SK-N-SH (cell line): Measurements from ENCODE around the gene SCO2. TPM values are rescaled to one million over a fixed set of nuclear protein-coding genes. Genes with fewer than 3 reads are reported as not detected.

Experiments used
- CTCF ChIA-PET: fragments of 300-600, 350-600 bp; formaldehyde crosslinking; extraction: SDS; loops from one replicate; lab custom pipeline; 2021; lab: Yijun Ruan, JAX
- POLR2A ChIA-PET: fragments of 350-600 bp; sonication (Branson Sonifier 250); formaldehyde crosslinking; extraction: SDS; loops from one replicate; lab custom pipeline; 2020; ENCODE audit warnings: antibody characterized with exemption, inconsistent platforms; lab: Yijun Ruan, JAX
- DNase-seq: peaks from one replicate; pipeline ENCODE4 v3.0.0; 2012
- H2AFZ ChIP-seq: fragments of 200-600 bp; sonication (generic); 2 replicates; pipeline ENCODE4 v1.8.1; 2016; ENCODE audit warnings: antibody characterized with exemption, mild to moderate bottlenecking, low read depth
- H3F3A ChIP-seq: fragments of 200-600 bp; sonication (generic); replicated peaks from 2 replicates; pipeline ENCODE3; 2016; ENCODE audit warnings: antibody characterized with exemption, mild to moderate bottlenecking; ENCODE audit not compliant: insufficient read depth
- H3K27ac ChIP-seq, 2 experiments: fragments of 200-500 bp in 1 of 2; fragments of 200-600 bp in 1 of 2; sonication (Bioruptor generic) in 1 of 2; sonication (generic), shearing (Covaris generic) in 1 of 2; 2 replicates each; pipeline versions ENCODE4 v1.5.1 to v1.6.1; 2014 to 2016; ENCODE audit warnings: low read depth in 2 of 2, inconsistent platforms in 1 of 2, low read length in 1 of 2, mild to moderate bottlenecking in 1 of 2, mixed read lengths in 1 of 2
- H3K27me3 ChIP-seq: fragments of 200-600 bp; sonication (generic), shearing (Covaris generic); 2 replicates; pipeline ENCODE4 v1.6.1; 2016; ENCODE audit warnings: mixed run types; ENCODE audit not compliant: insufficient read depth
- H3K36me3 ChIP-seq, 2 experiments: fragments of 200-500 bp in 1 of 2; fragments of 200-600 bp in 1 of 2; sonication (Bioruptor generic) in 1 of 2; sonication (generic) in 1 of 2; replicated peaks in 1 of 2; 2 replicates each; pipeline versions ENCODE3 to v1.5.1; 2014 to 2016; ENCODE audit warnings: low read length in 1 of 2, mild to moderate bottlenecking in 1 of 2; ENCODE audit not compliant: insufficient read depth in 2 of 2, control insufficient read depth in 1 of 2
- H3K4me1 ChIP-seq, 2 experiments: fragments of 200-500 bp in 1 of 2; fragments of 200-600 bp in 1 of 2; sonication (Bioruptor generic) in 1 of 2; sonication (generic), shearing (Covaris generic) in 1 of 2; 2 replicates each; pipeline versions ENCODE4 v1.5.1 to v1.6.1; 2014 to 2016; ENCODE audit warnings: low read depth in 1 of 2, low read length in 1 of 2, mixed run types in 1 of 2; ENCODE audit not compliant: insufficient read depth in 2 of 2, control insufficient read depth in 1 of 2
- H3K4me2 ChIP-seq: fragments of 200-600 bp; sonication (generic), shearing (Covaris generic); 2 replicates; pipeline ENCODE4 v1.6.1; 2017; ENCODE audit warnings: mixed run types
- H3K4me3 ChIP-seq, 2 experiments: fragments of 200-500 bp in 1 of 2; fragments of 200-600 bp in 1 of 2; sonication (Bioruptor generic) in 1 of 2; sonication (generic), shearing (Covaris generic) in 1 of 2; 2 replicates each; pipeline versions ENCODE4 v1.5.1 to v1.8.1; 2014 to 2016; ENCODE audit warnings: low read depth in 2 of 2, inconsistent platforms in 1 of 2, low read length in 1 of 2, mild to moderate bottlenecking in 1 of 2, mixed read lengths in 1 of 2, moderate library complexity in 1 of 2
- H3K79me2 ChIP-seq: fragments of 200-600 bp; sonication (generic); 2 replicates; pipeline ENCODE4 v1.8.1; 2017; ENCODE audit warnings: mild to moderate bottlenecking; ENCODE audit not compliant: insufficient read depth
- H3K9ac ChIP-seq: fragments of 200-600 bp; sonication (generic); 2 replicates; pipeline ENCODE4 v1.6.1; 2017; ENCODE audit warnings: mixed run types
- H3K9me2 ChIP-seq: fragments of 200-600 bp; sonication (generic); 2 replicates; pipeline ENCODE4 v1.6.1; 2017; ENCODE audit warnings: mixed run types
- H3K9me3 ChIP-seq: fragments of 200-600 bp; sonication (generic); 2 replicates; pipeline ENCODE4 v1.6.1; 2017; ENCODE audit warnings: mixed run types, mild to moderate bottlenecking, moderate library complexity
- H4K20me1 ChIP-seq: fragments of 200-600 bp; sonication (generic); 2 replicates; pipeline ENCODE4 v1.6.1; 2017; ENCODE audit warnings: mild to moderate bottlenecking, mixed run types; ENCODE audit not compliant: insufficient read depth
- ELF1 ChIP-seq: IDR thresholded peaks from 2 replicates; pipeline ENCODE4 v1.4.0; 2012
- FOSL2 ChIP-seq: IDR thresholded peaks from 2 replicates; pipeline ENCODE4 v1.4.0; 2012; ENCODE audit warnings: low read depth, mild to moderate bottlenecking, moderate library complexity, borderline replicate concordance
- GABPA ChIP-seq: IDR thresholded peaks from 2 replicates; pipeline ENCODE4 v1.4.0; 2012; ENCODE audit warnings: low read depth, mild to moderate bottlenecking
- GATA2 ChIP-seq: sonication (generic); formaldehyde crosslinking; IDR thresholded peaks from 2 replicates; pipeline ENCODE4 v1.5.0; 2020; ENCODE audit warnings: mild to moderate bottlenecking, missing genetic modification reagents
- JUND ChIP-seq: IDR thresholded peaks from 2 replicates; pipeline ENCODE4 v1.4.0; 2012
- NFIC ChIP-seq: IDR thresholded peaks from 2 replicates; pipeline ENCODE4 v1.4.0; 2012; ENCODE audit warnings: borderline replicate concordance
- NRF1 ChIP-seq: IDR thresholded peaks from 2 replicates; pipeline ENCODE4 v1.6.1; 2012; ENCODE audit warnings: low read depth, mild to moderate bottlenecking, low read length
- PBX3 ChIP-seq: IDR thresholded peaks from 2 replicates; pipeline ENCODE4; 2012
- TCF12 ChIP-seq: IDR thresholded peaks from 2 replicates; pipeline ENCODE4 v1.4.0; 2012
- YY1 ChIP-seq: IDR thresholded peaks from 2 replicates; pipeline ENCODE4 v1.4.0; 2012; ENCODE audit warnings: low read depth, mild to moderate bottlenecking
- WGBS: methylation state at CpG from one replicate; pipeline ENCODE4 v1.1.6; 2017; ENCODE audit warnings: low lambda C conversion rate; 5-methylcytosine and 5-hydroxymethylcytosine counted together
- polyA plus RNA-seq, 3 experiments: library from polyadenylated mRNA; depleted of rRNA; stranded (reverse); fragments of >200 nt; gene quantifications; 2 replicates each; pipeline ENCODE4 v1.2.3, GENCODE V29; 2012

Gene SCO2
- polyA plus RNA-seq, 1 of the 3 experiments (the other 2 are of a cell fraction): 4.0 TPM

DNA sequence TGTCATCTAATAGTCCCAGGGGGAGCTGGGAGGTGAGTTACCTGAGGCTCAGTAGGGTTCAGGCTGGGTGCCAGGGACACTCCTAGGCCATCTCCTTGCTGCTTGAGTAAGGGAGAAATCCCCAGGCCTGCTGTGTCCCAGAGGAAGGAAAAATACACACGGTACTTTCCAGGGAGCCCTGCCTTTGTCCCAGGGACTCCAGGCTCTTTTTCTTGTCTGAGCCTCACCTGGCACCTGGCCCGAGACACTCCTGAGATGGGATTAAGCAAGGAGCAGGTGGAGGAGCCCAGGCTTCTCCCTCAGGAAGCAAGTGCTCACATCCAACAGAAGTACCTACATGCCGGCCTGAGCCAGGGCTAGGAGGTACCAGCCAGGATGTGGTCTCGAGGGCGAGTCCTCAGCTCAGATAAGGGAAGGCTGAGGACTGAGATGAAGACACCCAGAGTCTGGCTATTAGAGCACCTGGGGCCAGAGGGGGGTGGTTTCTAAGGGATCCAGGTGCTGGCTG lies 19.4 kb upstream of the SCO2 start:
- H4K20me1 ChIP-seq: no peaks in the 10 kb centered on the region
- no peaks in the 10 kb centered on the region for H3K79me2 ChIP-seq
- no peak overlapping the region for H3K4me2 ChIP-seq
- no peak overlapping the region for H3K9ac ChIP-seq
- no peak for DNase-seq
- H3K27ac ChIP-seq: no peak overlapping the region
- ChIA-PET POLR2A (interaction anchor here (1.6 to 2.3 kb wide), 2 partner anchors 18 to 20 kb away, joined by 5 to 7 read pairs; partner anchors contain the start of genes SCO2 and SYCE3), CTCF (interaction anchor here (1.1 to 4.9 kb wide), 4 partner anchors 8 to 19 kb away, joined by 4 to 31 read pairs (median 6); partner anchors contain the start of genes SCO2 and SYCE3)
- H3K9me2 ChIP-seq: no peaks in the 10 kb centered on the region
- no peaks in the 10 kb centered on the region for H3K36me3 ChIP-seq
- H2AFZ ChIP-seq: no peak overlapping the region
- WGBS: 83% methylated on average over 3 of the region's 5 CpGs
- H3K4me1 ChIP-seq: peaks cover 4 to 9% of the 10 kb centered on the region in 2 experiments; a peak in 2 of 4 replicates
- H3K9me3 ChIP-seq: no peaks in the 10 kb centered on the region
- H3F3A ChIP-seq: peaks cover 6% of the 10 kb centered on the region
- TF ChIP-seq NRF1: no peak
- no peak for TF ChIP-seq YY1
- no peak for TF ChIP-seq TCF12
- TF ChIP-seq ELF1: no peak
- no peak for TF ChIP-seq JUND
- TF ChIP-seq, all 33 proteins: peak for 0
- H3K4me3 ChIP-seq: no peak overlapping the region
- H3K27me3 ChIP-seq: no peaks in the 10 kb centered on the region

DNA sequence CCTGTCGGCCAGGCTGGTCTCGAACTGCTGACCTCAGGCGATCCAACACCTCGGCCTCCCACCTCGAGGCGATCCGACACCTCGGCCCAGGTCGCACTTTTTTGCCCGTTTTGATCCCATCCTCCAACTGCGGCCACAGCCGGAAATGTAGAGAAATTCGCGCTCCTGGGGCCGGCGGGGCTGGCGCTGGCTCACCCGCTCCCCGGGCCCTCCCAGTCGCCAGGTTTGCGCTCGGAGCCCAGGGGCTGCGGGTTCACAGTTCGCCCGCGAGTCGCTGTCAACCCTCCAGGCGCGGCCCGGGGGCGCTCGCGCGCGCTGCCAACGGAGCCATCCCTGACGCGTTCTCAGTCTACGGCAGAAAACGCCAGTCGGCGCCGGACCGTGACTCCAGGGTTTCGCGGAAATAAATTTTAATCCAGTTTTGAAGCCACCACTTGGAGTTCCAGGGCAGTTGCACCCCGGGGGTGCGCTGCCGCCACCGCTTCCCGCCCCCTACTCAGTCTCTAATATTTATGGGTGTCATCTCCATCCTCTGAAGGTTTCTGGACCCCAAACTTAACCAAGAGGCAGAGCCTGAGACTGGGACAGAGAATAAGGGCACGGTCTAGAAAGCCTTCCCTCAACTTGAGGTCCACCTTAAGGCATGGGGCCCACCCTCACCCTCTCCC lies 18.8 kb upstream of the SCO2 start:
- TF ChIP-seq GATA2 (CRISPR knock-in tag): no peak
- no peaks in the 10 kb centered on the region for H4K20me1 ChIP-seq
- no peaks in the 10 kb centered on the region for H3K9me2 ChIP-seq
- no peaks in the 10 kb centered on the region for H3K36me3 ChIP-seq
- H3K27ac ChIP-seq: no peak overlapping the region
- POLR2A ChIA-PET: interaction anchor here (1.6 to 2.3 kb wide), 2 partner anchors 18 to 19 kb away, joined by 5 to 7 read pairs; partner anchors contain the start of genes SCO2 and SYCE3
- no peak overlapping the region for H3K9ac ChIP-seq
- H3F3A ChIP-seq: peaks cover 7% of the 10 kb centered on the region
- CTCF ChIA-PET: interaction anchor here (1.1 to 4.9 kb wide), 4 partner anchors 8 to 19 kb away, joined by 4 to 31 read pairs (median 6); partner anchors contain the start of genes SCO2 and SYCE3
- 67% methylated on average over 18 of the region's 52 CpGs for WGBS
- no peaks in the 10 kb centered on the region for H3K9me3 ChIP-seq
- H3K27me3 ChIP-seq: no peaks in the 10 kb centered on the region
- H3K4me3 ChIP-seq: no peak overlapping the region
- H3K4me1 ChIP-seq: peaks cover 6 to 9% of the 10 kb centered on the region in 2 experiments; a peak in 2 of 4 replicates
- H3K4me2 ChIP-seq: no peak overlapping the region
- peak; percentile 83 for DNase-seq
- no peak overlapping the region for H2AFZ ChIP-seq
- no peaks in the 10 kb centered on the region for H3K79me2 ChIP-seq

DNA sequence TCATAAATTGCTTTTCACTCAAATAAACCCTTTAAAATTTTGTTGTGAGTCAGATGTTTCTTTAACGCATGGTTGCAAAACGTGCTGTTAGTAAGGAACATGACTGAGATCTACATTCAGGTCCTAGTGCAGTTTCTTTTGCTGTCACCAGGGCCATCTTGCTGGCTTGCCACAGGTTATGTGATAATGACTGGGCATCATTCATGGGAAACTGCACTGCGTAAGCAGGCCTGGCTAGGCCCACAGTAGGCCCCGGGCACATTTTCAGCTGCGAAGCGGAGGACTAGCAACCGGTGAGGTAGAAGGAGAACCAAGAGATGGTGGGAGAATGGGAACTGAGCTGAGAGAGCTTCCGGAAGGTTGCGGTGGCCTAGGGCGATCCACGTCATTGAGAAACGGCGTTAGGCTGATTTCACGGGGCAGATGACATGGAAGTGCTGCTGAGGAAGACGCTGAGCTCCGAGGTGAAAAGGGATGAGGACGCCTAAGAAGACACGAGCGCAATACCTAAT lies 17.1 kb upstream of the SCO2 start:
- H3K9me2 ChIP-seq: no peaks in the 10 kb centered on the region
- TF ChIP-seq GATA2 (CRISPR knock-in tag): no peak
- TF ChIP-seq NRF1: no peak
- TF ChIP-seq NFIC: no peak
- TF ChIP-seq GABPA: no peak
- TF ChIP-seq PBX3: no peak
- no peak for TF ChIP-seq FOSL2
- TF ChIP-seq, all 33 proteins: peak for 0
- Histone ChIP-seq H3K36me3 (no peaks in the 10 kb centered on the region), H3K4me2 (no peak overlapping the region), H3K9me3 (no peaks in the 10 kb centered on the region), H3K4me1 (peaks cover 6 to 9% of the 10 kb centered on the region in 2 experiments; a peak in 2 of 4 replicates), H3K27me3 (no peaks in the 10 kb centered on the region), H3K79me2 (no peaks in the 10 kb centered on the region), H3K4me3 (no peak overlapping the region), H3F3A (peaks cover 7% of the 10 kb centered on the region), H3K27ac (no peak overlapping the region), H4K20me1 (no peaks in the 10 kb centered on the region), H3K9ac (no peak overlapping the region), H2AFZ (no peak overlapping the region)
- no peak for DNase-seq
- CTCF ChIA-PET: interaction anchor here (0.6 to 1.5 kb wide), 2 partner anchors 17 to 20 kb away, joined by 3 to 5 read pairs; partner anchors contain the start of gene SYCE3
- 96% methylated on average over 19 of the region's 19 CpGs for WGBS
- POLR2A ChIA-PET: no interaction called here
